T follicular helper cell (primary cell): Measurements from ENCODE around the gene PEPD.
"Not testable (repeated sequence)": the region's sequence is repeated elsewhere in the genome, so short reads cannot be mapped to it uniquely, and the experiment has no call there.

Experiments
- DNase-seq: peaks from one replicate; pipeline ENCODE4 v3.0.0-alpha.2; 2020; ENCODE audit warnings: low read depth
- total RNA-seq, 2 experiments: gene quantifications; one replicate each; lab custom pipeline; 2026; lab: John Stamatoyannopoulos, UW

The PEPD gene
- 51.3 to 52.1 reads per million in 2 experiments for total RNA-seq

- DNase-seq: peak; percentile 65
Observed at GRCh38 chr19:33521480-33522370, at the start of gene PEPD. TSS of gene PEPD (minus strand) at chr19:33521791. CDS start at chr19:33521760, 31 bp downstream.

DNA sequence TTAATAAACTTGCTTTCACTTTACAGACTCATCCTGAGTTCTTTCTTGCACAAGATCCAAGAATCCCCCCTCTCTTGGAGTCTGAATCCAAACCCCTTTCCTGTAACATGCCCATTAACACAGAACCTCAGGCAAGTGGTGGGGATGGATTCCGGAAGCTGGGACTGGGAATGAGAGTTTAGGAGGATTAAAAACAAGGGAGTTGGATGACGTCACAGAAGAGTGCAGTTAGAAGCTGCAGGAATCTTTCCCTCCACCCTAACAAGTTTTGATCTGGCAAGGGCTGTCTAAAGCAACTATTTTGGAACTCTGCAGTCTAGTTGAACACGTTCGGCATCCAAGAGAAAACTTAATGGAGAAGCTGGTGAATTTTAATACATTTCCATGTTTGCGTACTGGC lies 48.2 kb upstream of the PEPD start:
- no peak for DNase-seq

DNA sequence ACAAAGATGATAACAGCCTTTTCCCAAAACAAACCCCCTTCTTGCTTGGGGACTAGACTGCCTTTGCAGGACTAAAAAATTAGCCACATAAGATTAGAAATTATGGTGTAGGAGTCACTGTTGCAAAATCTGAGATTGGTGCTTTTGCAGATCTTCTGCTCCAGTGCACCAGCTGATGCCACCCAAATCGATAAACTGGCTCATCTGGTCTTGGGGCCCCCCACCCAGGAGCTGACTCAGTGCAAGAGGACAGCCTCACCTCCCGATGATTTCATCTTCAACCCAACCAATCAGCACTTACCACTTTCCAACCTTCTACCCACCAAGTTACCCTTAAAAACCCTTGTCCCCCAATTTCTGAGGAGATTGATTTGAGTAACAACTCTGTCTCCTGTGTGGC lies 47.1 kb upstream of the PEPD start:
- DNase-seq: no peak

DNA sequence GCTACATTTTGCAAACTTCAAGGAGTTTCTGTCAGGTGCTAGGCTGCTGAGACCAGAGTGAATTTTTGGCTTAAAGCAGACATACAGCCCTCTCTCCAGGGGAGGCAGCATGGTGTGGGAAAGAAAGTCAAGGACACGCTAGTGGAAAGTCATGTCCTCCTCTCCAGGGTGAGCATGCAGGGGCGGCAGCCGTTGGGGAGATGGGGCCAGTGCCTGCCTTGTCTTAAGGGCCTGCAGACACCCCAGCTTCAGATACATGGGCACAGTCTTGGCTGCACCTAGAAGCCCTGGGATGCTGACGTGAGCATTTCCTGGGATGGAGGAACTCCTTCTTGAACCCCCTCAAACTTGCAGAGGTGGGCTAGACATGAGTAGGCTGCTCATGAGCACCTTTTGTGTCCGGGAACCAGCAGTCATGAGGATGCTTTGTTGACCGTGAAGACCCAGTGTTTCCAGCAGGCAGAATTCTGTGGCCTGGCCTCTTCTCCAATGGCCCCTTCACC lies 43.3 kb upstream of the PEPD start:
- no peak for DNase-seq

DNA sequence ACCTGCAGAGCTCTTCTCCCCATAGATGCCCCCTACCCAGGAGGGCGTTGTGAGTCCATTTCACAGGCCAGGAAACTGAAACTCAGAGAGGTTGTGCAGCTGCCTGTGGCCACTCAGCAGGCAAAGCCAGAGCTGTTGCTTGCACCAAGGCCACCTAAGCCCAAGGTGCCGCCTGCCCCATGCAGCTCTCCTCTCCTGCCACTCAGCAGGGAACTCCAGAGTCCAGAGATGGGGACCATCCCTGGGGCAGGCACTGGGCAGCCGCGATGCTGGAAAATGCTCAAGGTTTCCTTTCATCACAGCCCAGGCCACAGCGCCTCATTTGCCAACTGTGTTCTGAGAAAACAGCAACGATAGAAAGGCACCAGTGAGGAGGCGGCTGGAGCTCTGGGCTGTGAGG lies 41.0 kb upstream of the PEPD start:
- DNase-seq: no peak

GRCh38 chr19:33561666-33562065 lies 40.1 kb upstream of the PEPD start:
- DNase-seq: not testable (repeated sequence)

GRCh38 chr19:33561261-33561660 lies 39.7 kb upstream of the PEPD start:
- DNase-seq: no peak

- DNase-seq: no peak
Observed at GRCh38 chr19:33559996-33560395, 38.4 kb upstream of the PEPD start.

DNA sequence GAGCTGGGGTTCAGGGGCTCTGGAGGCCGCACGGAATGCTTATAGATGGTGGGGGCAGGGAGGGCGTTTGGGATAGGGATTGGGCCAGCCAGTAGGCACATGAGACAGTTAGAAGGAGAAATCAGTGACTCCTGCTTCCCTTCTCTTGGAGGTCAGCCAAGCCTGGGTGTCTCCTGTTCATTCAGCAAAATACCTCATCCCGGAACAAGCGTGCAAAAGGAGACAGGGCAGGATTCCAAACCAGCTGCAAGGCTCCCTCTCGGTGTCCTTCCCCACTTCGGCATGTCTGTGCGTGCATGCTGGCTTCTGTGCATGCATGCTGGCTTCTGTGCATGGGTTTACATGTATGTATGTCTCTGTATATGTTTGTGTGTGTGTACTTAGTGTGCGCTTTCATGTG lies 37.3 kb upstream of the PEPD start:
- no peak for DNase-seq

DNA sequence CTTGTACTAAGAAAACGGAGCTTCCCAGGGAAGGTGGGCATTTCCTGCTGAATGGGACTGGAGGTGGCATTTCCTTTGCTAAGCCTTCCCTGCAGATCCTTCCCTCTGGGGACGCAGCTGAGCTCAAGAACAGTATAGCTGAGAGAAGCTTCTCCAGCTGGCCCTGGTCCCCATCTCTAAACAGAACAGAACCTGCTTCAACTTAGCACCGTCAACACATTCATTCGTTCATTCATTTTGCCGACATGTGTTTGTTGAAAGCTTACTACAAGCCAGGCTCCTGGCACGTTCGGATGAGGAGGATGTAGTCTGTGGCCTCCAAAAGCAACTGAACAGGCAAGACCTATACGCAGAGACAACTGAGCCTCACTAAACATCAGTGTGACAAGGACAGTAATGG lies 36.6 kb upstream of the PEPD start:
- no peak for DNase-seq

DNA sequence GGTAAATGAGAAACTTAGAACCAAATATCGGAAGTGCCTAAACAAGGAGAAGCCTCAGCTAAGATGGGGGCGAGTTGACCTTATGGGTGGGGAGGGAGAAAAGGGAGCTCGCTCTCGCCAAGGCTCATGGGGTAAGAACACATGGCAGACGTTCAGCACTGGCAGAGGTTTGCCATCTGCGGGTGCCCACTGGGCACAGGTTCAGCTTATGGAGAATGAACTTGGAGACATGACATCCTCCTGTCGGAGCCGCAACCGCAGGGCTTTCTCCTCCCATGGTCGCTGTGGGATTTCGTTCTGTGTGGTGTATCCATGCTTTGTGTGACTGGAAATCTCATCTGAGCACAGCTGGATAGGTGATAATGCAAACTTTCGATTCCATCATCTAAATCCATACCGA lies 36.1 kb upstream of the PEPD start:
- DNase-seq: no peak

DNA sequence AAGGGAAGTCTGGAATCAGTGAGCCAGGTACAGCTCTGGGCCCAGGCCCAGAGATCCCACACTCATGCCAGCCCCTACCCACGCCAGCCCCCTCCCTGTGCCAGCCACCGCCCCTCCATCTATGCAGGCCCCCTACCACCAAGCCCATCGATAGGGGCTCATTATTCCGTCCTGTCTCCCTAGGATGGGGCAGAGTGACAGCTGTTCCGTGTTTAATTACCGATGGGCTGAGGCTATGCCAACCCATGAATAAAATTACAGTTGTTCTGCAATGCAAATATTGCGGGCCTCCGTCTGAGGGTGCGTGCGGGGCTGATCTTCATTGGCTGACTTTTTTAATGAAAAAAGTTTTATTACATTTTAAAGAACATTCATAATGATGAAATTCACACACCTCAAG lies 35.6 kb upstream of the PEPD start:
- no peak for DNase-seq

- DNase-seq: no peak
Observed at GRCh38 chr19:33556261-33556660, 34.7 kb upstream of the PEPD start.

- not testable (repeated sequence) for DNase-seq
Observed at GRCh38 chr19:33555726-33556125, 34.1 kb upstream of the PEPD start.

GRCh38 chr19:33554821-33555220 lies 33.2 kb upstream of the PEPD start:
- no peak for DNase-seq

DNA sequence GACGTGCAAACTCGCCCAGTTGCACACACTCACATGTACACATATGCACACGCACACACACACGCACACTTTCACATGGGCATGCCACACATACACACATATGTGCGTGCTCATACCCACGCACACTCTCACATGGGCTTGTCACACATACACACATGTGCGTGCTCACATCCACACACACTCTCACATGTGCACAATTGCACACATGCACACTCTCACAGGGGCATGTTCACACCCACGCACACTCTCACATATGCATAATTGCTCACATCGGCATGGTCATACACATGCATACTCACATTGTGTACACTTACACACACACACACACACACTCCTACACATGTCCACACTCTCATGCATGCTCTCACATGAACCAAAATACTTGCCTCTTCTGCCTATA lies 32.8 kb upstream of the PEPD start:
- DNase-seq: no peak

DNA sequence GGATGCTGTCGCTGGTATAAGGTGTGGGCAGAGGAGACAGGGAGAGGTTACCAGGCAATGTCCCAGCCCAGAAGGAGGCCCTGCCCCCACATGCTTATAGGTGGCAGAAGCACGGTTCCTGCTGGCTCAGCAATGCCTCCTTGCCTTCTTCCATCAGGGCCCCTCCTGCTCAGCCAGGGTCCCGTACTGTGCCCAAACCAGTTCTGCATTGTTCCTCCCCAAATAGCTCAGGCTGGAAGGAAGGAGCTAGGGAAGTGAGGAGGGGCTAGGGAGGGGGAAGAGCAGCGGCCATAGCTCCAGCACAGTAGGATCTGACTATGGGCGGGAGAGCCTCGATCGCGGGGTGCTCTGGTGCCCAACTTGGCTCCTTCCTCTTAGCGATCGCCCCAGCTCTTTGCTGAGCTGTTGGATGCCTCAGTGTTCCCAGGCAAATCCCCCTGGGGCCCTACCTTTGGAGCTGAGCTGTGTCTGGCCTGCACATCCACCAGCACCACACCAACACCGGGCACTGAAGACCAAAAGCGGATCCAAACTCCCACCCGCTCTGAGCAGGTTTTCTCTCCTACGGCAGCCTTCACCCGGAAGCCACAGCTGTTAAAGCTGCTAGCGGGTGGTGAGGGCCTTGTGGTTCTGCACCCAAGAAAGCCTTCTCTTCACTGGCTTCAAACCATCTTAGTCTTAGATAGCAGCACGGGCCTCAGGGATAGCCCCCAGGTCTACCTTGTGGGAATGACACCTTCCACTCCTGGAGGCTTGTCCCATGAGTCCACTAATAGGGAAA lies 32.1 kb upstream of the PEPD start:
- no peak for DNase-seq

DNA sequence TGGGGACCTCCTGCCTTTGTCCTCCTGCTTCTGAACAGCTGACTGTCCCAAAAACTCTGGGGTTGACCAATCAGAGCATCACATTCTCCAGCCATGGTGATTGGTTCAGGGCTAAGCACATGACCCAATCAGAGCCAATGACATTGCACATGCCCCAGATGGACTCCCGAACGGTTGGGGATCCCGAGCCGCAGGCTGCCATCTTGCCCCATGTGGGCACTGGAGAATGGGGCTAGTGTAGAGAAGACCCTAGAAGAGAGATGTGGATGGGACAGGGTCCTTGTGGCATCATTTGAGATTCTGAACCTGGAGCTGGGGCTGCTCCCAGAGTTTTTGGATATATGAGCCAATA lies 31.3 kb upstream of the PEPD start:
- no peak for DNase-seq

GRCh38 chr19:33552191-33552927 lies 30.8 kb upstream of the PEPD start:
- DNase-seq: no peak

DNA sequence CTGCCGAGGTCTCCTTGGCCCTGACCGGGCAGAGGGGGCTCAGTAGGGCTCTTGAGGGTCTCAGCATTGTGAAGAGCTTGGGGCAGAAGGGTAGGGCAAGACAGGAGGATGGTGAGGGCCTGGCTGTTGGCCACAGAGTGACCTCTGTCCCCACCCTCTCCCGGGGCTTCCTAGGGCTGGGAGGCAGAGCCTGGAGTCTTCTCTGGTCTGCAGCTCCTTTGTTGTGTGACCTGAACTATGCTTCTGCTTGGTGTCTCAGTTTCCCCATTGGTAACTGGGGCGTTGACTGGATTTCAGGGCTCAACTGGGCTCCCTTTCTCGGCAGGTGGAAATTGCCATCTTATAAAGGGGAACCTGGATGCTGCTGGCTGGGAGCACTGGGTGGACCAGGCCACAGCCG lies 30.1 kb upstream of the PEPD start:
- no peak for DNase-seq

DNA sequence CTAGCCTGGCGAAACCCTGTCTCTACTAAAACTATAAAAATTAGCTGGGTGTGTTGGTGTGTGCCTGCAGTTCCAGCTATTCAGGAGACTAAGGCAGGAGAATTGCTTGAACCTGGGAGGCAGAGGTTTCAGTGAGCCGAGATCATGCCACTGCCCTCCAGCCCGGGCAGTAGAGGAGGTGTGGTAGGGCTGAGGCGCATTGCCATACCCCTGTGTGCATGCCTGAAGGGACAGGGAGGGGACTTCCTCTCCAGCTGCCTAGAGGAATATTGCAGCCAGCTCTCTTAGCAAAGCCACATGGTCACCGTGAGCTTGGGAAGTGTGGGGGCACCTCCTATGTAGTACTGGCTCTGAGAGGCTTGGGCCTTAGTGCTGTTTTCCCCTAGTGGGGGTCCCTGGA lies 29.2 kb upstream of the PEPD start:
- DNase-seq: no peak

GRCh38 chr19:33547676-33548075 lies 26.1 kb upstream of the PEPD start:
- no peak for DNase-seq
